NCI-H1436 (cell line): Measurements from ENCODE around the gene RNF166.

ENCODE experiments used
- DNase-seq: peaks from one replicate; lab custom pipeline; 2025; lab: John Stamatoyannopoulos, UW

Gene RNF166

DNA sequence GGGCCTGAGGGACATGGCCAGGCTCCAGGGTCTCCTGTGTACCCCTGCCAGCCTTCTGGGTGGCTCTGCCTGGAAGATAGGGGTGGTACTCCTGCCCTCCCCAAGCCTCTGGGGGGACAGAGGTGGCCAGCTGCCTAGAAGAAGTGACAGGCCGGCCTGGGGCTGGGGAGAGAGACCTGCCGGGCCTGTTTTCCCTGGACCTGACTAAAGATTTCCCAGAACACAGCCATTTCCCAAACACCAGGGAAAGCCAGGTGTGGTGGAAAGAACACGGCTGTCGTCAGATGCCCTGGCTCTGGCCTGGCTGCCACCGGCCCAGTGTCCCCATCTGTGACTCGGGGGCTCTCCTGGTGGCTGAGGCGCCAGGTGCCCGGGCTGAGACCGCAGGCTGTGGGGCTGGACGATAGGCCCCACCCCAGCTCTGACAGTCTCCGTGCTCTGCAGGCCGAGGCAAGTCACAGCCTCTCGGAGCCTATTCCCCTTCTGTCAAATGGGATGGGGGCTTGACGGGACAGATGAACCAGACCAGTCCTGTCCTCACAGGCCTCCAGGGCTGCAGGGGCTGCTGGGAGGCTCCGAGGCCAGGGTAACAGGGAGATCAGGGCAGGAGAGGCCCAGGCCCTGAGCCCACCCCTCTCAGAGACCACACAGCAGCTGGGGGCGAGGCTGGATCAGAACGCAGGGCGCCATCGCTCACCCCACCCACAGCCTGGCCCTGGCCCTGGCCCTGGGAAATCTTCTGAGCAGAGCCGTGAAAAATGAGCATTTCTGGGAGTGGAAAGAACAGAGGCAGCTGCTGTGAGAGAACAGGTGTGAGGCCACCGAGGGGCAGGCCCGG lies 33.1 kb upstream of the RNF166 start:
- DNase-seq: no peak

DNA sequence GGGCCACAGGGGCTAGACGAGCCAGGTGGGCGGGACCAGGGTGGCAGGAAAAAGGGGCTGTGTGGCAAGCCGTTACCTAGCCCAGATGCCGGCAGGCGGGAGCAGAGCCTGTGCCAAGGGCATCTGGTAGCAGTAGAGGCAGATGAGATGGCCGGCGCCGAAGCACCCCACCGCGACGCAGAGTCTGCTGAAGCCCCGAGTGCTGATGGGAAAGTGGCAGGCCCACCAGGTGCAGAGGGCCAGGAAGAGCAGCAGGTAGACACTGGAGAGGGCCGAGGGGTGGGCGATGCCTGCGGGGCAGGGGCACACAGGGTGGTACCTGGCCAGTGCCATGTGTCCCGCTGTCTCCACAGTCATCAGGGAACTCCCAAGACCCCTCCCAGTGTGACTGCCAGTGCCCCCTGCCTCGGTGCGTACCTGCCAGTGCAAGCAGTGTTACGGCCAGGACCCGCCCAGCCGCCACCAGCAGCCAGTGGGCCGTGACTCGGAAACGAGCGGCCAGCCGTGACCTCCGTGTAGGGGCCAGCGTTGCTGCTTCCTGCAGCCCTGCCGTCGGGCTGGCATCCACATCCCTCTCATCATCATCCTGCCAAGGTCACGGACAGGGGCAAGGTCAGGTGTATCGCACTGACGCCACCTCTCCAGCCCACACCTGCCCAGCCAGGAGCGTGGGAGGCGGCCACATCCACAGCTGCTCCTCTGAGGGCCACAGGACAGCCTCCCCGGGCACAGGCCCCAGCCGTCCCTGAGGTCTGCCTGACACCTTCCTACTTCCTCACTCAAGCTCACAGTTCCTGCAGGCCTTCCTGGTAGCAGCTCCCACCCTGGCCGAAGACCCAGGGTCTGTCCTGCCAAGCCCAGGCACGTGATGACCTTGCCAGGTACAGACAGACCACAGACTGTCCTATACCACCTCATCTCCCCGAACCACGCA lies 32.2 kb upstream of the RNF166 start:
- no peak for DNase-seq

DNA sequence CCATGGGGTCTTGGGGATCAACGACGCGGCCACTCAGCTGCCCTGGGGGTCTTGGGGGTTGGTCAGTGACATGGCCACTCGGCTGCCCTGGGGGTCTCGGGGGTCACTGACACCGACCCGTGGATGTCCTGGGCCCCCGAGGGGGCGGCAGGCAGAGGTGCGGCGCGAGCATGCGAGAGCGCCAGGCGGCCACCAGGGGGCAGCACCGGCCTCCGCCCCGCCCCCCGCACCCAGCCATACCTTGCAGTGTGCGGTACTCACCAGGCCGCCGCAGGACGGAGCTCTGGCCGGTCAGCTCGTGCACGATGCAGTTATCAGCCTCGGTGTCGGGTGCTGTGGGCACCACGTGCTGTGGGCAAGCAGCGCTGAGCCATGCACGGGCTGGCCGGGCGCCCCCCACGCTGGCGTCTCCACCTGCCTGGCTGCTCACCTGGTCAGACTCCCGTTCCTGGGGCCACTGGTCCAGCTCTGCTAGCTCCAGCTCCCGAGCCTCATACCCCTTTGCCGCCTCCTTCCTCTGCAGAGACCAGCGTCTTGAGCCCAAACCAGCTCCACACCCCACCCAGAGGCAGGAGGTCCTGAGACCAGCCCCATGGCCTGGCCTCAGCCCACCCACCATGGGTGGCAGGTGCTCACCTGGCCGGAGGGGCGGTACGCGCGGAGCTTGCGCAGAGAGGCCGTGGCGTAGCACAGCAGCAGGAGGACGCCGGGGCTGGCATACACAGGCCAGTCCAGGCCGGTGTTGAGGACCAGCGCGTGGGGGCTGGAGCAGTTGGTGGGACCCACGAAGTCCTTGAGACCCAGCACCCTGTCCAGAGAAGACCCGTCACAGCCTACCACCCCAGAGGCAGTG lies 31.3 kb upstream of the RNF166 start:
- peak; percentile 82 for DNase-seq

DNA sequence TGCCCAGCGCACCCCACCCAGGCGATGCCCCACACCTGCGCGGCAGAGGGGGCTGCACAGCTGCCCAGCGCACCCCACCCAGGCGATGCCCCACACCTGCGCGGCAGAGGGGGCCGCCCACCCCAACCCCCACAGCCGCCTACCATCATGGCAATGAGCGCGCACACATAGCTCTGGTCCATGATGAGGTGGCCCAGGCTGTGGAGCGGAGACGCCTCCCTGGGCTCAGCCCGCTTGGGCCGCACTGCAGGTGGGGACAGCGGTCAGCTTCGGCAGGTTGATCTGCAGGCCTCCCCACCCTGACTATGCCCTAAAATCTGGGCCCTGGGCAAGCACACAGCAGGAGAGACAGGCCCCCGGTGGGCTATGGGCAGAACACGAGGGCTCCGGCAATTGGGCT lies 30.3 kb upstream of the RNF166 start:
- no peak for DNase-seq

DNA sequence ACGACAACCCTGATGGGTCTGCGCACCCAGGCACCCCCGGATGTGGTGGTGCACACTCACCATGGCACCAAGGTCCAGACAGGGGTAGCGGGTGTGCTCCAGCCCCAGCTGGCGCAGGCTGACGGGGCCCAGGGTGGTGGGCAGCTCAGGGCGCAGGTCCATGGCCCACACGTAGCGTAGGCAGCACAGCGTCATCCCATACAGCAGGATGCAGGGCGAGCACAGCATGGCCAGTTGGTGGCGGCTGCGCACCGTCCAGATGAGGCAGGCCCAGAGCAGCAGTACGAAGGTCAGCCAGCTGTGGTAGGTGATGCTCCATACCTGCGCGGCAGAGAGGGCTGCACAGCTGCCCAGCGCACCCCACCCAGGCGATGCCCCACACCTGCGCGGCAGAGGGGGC lies 29.9 kb upstream of the RNF166 start:
- no peak for DNase-seq

DNA sequence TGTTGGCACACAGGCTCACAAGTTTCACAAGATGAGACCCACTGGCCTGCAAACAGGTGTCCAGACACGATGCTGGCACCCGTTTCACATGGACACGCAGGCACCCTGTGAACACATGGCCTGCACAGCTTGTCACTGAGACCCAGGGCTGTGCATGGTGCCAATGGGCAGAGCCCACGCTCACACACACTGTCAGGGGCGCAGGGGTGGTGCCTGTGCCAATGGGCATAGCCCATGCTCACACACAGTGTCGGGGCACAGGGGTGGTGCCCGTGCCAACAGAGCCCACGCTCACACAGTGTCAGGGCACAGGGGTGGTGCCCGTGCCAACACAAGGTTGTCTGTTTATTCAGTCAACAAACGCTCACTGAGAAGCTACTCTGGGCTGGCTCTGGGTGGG lies 29.4 kb upstream of the RNF166 start:
- no peak for DNase-seq

DNA sequence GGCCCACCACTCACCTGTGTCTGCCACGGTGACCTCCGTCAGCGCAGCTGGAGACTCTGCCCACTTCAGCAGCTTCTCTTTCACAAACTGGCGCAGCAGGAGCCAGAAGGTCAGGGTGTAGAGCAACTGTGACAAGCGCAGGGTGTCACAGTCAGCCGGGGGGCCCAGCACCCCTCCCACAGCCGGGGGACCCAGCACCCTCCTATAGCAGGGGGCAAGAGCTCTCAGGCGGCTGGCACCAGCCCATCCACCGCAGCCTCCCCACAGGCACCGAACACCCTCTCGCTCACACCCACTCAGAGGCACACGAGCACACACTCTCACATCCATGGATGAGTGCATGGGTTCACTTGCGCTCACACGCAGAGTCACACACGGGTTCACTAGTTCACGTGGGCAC lies 28.9 kb upstream of the RNF166 start:
- DNase-seq: no peak

DNA sequence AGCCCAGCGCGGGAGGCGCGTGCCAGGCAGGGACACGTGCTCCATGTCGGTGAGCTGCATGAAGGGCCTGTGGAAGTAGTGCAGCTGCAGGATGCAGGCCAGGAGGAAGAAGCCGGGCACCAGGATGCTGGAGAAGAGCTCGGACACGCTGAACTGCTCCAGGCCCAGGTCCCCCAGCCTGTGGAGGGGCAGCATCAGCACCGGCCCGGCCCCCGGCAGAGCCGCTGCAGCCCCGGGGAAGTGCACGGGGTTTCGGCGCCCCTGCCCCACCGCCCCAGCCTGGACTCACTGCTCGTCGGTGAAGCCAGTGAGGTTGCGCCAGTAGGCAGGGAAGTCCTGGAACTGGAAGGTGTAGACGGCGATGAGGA lies 28.1 kb upstream of the RNF166 start:
- no peak for DNase-seq

DNA sequence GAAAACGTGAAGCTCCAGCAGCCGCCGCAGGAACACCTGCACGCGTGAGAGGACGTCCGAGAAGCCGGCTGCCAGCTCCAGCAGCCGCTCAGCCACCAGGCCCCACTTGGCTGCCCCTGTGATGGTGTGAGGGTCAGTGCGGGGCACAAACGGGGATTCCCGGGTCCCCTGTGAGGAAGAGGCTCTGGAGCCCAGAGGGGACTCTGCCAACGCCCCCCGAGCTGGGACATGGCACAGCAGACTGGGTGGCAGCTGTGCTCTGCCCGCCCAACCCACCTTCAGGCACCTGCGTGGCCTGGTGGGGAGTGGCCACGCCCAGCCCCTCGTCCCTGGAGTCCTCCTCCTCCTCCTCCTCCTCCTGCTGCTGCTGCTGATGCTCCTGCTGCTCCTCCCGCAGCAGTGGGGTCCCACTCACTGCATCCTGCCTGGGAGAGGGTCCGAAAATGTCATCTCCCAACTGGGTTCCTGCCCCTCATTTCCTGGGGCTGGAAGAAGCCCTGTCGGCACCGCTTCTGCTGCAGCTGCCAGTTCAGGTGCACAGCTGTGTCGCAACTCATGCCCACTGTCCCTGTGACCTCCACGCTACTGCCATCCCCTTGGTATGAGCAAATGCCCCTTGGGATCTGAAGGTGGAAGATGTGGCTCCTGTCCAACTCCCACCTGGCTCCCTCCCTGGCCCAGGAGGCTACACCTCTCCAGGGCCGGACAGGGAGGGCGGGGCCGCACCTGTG lies 27.6 kb upstream of the RNF166 start:
- no peak for DNase-seq

DNA sequence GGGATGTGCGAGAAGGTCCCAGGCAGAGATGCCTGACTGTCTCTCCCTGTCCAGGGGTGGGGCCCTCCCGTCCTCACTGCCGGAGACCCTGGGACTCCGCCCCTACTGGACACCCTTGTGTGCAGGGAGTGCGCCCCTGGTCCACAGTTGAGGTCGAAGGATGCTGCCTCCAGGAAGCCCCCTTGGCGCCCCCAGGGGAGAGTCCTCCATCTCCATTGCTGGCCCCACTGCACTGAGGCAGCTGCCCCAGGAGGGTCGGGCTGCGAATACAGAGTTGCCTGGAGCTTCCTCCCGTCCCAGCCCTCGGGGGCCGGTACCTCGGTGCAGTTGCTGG lies 26.7 kb upstream of the RNF166 start:
- no peak for DNase-seq

DNA sequence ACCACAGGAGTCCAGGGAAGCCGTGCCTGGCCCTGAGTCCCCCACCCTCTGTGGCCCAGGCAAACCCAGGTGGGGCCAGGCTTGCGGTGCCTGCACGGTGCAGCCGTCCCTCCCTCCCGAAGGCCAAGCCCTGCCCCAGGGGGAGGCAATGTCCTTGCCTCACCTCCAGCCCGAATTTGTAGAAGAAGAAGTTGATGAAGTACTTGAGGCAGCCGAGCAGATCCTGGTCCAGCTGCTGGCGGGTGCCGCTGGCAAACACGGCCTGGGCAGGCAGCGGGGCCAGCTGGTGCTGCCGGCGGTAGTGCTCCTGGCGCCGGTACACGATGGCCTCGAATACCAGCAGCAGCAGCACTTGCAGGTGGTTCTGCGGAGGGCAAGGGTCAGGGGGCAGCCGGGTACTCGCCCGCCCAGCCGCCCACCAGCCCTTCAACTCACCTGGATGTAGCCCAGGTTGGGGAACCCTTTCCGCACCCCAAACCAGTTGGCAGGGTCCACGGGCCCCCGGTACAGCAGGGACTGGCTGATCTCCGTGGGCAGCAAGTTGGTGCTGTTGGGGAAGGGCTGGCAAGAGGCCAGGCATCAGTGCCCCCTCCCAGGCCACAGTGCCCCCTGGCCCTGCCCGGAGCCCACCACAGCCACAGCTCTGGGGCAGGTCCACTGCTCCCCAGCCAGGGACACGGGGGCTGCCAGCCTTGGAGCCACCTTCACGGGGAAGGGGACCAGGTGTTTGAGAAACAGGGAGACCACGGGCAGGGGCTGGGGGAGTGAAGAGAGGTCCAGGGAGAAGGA lies 26.2 kb upstream of the RNF166 start:
- no peak for DNase-seq

DNA sequence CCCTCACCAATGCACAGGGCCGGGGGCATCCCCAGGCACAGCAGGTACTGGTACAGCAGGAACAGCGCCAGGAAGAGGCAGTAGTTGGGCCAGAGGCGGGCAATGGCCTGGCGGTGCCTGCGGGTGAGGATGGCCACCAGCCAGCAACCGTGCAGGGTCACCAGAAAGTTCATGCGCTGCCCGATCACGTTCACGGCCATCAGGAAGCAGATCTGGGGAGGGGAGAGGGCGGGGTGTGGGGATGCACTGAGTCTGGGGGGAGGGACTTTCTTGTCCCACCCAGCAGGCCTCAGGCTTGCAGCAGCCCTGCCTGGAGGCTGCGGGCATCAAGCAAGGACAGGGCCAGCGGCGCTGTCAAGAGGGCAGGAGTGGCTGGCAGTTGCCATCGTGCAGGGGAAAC lies 25.5 kb upstream of the RNF166 start:
- no peak for DNase-seq

DNA sequence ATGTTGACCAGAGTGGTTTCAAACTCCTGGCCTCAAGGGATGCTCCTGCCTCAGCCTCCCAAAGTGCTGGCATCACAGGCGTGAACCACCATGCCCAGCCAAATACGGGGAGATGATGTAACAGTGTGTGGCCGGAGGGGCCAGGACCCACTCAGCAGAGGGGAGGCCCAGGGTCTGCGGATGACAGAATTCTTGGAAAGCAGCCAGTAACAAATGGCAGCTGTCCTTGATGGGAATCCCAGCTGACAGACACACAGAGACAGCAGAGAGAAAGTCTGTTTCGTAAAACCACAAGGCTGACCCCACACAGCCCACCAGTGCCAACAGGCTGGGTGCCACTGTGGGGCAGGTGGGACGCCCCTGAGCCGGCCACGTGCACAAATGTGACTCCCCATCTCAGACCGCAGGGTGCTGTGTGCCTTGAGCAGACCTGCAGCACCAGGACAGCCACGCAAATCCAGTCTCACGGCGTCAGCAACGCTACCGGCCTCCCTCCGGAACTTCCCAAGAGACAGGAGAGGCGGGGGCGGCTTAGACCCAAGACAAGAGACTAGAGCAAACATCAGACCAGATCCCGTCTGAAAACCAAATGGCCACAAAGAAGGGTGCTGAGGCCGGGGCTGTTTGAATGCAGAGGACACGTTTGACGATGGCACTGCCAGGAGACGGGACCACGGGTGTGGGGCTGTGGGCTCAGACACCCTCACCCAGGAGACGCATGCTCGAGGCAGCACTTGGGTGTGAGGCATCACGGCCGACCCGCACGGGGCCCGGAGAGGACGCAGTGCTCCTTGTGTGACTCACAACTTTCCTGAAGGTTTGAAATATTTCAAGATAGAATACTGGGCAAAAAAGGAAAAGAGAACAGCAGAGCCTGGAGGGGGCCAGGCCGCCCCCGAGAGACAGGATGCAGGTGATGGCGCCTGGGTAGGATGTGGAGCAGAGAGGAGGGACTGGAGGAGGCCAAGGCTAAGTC lies 24.7 kb upstream of the RNF166 start:
- DNase-seq: no peak

DNA sequence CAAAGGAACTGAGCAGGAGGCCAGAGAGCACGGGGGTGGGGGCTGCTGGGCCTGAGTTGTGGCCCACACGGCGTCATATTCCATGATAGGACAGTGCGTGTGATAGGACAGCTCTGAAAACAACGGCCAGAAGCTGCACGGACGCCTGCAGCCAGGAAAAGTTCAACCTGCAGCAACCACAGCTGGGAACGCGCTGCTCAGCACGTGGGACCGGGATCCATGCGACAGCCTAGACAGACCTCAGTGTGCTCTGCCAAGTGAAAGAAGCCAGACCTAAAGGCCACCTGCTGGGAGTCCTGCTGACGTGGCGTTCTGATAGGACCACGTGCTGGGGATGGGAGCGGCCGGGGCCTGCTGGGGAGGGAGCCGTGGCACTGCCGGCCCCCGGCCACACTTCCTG lies 21.7 kb upstream of the RNF166 start:
- DNase-seq: no peak

DNA sequence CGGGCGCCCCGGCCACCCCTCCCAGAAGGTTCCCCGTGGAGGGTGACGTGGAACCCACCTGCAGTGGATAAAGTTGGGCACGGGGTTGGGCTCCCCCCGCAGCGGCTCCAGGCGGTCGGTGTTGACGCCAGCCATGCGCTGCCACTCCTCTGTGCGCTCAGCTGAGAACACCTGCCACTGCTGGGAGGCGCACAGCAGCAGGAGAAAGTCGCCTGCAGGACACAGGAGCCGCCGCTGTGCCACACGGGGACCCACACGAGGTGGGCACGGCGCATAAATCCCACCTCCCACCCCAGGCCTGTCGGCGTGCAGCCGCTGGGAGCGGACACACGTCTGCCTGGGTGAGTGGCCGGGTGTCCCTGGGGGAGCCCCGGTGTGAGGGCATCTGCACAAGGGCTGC lies 20.8 kb upstream of the RNF166 start:
- no peak for DNase-seq

DNA sequence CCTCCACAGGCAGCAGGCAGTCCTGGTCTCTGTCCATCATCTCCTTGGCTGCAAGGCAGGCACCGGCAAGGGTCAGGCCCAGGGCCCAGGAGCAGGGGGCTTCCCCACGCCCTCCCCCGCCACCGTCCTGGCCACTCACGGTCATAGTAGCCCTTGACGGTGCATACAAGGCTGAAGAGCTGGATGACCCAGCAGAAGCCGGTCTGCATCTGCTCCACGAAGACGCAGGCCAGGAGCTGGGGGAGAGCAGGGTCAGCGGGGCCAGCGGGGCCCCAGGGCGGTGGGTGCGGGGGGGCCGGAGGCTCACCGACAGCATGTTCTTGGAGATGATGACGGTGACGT lies 20.2 kb upstream of the RNF166 start:
- no peak for DNase-seq

DNA sequence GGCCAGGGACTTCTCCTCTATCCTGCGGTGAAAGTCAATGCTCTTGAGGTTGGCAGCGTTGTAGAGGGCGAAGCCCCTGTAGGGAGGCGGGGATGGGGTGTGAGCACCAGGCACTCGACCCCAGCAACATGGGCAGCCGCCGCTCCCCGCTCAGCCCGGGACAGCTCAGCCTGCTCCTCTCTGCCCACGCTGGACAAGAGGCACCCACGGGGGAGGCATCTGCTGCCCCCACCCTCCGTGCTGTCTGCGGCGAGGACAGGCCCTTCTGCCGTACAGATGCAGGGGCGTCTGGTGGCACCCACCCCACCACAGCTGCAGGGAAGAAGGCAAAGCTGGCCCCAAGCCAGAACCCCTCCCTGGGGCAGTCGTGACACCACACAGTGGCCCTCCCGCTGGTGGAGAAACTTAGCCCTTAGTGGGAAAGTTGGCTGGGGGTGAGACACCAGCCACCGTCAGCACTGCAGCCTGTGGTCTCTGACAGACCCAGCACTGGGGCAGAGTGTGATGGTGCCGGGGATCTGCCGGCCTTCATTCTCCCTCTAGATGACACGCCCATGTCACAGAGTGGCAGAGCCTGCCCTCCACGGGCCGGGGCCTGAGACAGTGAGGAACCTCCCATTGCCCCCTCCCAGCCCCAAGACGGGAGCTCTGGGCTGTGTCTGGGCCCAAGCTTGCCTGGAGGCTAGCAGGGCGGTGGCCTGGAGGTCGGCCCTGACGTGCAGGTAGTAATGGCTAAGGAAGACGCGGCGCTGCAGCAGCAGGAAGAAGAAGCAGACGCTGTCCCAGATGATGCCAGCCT lies 19.6 kb upstream of the RNF166 start:
- DNase-seq: no peak

DNA sequence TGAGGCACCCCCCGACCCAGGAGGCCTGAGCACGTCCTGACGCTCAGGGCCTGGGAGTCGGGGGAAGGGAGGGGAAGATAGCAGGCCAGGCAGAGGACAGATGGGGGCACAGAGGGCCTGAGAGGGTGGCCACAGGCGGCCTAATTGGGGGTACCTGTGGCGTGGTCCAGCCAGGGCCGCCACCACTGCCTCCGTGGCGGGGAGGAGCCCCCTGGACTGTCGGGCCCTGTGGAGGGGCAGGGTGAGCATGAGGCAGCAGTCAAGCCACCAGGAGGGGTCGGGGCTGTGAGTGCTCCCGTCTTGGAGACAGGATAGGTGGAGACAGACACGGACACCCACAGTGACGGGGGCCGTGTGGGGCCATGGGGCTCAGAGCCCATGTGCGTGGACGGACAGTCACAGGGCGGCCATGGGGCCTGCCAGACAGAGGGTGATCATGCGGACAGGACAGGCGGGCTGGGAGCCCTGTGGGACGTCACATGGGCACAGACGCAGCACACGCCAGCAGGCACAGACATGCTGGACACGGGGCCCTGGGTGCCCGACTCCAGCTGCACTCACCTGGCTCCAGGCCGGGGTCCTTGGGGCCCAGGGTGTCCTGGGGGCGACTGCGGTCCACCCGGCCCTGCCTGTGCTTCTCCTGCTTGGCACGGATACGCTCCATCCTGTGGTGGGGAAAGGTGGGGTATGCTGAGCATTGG lies 18.8 kb upstream of the RNF166 start:
- DNase-seq: no peak
